Embryonic facial prominence (tissue), 1 donor: Measurements from ENCODE around the gene CTNNBIP1.

ENCODE experiments used
- DNase-seq: peaks from one replicate; pipeline ENCODE4 v3.0.0-alpha.2; 2016; ENCODE audit errors: extremely low spot score

CTNNBIP1 gene

GRCh38 chr1:9904596-9904995, 5.5 kb downstream of the CTNNBIP1 start:
- DNase-seq: no peak

DNA sequence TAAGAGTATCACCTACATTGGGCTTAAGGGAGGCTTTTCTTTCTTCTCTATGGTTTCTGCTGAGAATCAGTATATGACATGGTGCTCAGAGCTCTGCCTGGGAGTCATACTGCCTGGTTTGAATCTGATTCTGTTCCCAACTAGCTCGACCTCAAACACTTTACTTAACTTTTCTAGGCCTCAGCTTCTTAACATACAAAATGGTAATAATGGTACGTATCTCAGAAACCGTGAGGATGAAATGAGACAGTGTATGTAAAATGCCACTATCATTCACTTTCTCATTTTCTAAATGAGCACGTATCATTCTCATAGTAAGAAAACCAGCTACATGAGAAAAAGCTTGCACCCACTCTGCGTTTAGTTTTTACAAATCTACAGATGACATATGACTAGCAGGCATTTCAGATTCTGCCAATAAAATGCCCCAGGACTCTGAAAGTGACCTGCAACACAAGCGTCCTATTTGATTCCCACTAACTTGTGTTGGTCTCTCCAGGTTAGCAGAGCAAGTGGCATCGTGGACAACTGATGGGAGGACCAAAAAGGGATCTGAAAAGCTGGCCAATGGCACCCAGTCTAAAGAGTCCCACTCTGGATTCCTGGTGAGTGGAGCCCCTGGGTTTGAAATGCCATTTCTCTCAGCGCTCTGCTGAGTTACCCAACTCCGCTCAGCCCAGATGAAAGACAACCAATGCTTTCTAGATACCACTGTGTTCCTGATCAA, 6.1 kb downstream of the CTNNBIP1 start:
- DNase-seq: no peak

DNA sequence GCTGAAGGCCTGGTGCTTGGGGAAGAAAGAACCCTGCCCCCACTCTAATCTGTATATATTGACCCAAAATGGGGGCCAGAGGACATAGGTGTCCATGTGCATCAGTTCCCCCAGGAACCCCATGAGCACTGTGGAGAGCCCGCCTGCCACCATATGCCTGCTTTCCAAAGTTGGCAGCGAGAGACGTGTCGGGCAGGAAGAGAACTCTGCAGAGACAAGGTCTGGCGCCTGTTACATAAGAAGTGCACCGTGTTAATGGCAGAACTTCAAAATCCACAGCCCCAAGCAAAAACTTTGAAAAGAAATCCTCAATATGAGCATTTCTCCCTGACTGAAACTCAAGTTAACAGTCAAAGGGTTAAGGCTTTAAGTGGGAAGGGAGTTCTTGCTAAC, 8.0 kb downstream of the CTNNBIP1 start:
- no peak for DNase-seq

GRCh38 chr1:9901148-9902059, 8.7 kb downstream of the CTNNBIP1 start:
- DNase-seq: no peak

GRCh38 chr1:9900142-9901043, 9.7 kb downstream of the CTNNBIP1 start:
- no peak for DNase-seq

DNA sequence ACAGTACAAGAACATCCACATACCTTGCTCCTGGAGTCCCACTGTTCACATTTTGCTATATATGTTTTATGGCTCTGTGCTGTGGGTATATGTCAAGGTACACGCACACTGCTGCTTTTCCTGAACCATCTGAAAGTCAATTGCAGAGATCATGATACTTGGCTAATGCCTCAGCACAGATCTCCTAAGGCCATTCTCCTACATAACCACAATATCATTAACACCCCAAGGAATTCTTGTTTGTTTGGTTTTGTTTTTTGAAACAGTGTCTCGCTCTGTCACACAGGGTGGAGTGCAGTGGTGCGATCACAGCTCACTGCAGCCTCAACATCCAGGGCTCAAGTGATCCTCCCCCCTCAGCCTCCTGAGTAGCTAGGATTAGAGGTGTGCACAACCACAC, 16.0 kb downstream of the CTNNBIP1 start:
- no peak for DNase-seq

- no peak for DNase-seq
Measured at GRCh38 chr1:9892563-9893528, 17.2 kb downstream of the CTNNBIP1 start.

- no peak for DNase-seq
Measured at GRCh38 chr1:9891207-9891606, 18.9 kb downstream of the CTNNBIP1 start.

GRCh38 chr1:9890224-9890731, 19.8 kb downstream of the CTNNBIP1 start:
- peak; percentile 7 for DNase-seq

- no peak for DNase-seq
Measured at GRCh38 chr1:9889411-9889810, 20.7 kb downstream of the CTNNBIP1 start.

GRCh38 chr1:9888886-9889285, 21.2 kb downstream of the CTNNBIP1 start:
- no peak for DNase-seq

DNA sequence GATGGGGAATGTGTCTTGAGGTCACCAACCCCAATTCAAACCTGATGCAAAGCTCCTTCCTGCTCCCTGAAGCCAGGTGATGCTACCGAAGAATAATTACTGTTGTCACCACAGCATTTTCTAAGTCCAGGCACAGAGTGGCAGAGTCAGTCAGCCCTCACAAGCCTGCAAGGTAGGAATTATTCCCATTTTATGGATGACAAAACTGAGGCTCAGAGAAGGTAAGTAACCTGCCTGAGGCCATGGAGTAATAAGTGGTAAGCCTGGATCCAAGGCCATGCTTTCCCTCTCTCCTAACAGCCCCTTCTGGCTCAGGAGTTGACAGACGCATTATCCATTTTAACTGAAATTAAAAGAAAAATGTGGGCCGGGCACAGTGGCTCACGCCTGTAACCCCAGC, 23.0 kb downstream of the CTNNBIP1 start:
- no peak for DNase-seq

DNA sequence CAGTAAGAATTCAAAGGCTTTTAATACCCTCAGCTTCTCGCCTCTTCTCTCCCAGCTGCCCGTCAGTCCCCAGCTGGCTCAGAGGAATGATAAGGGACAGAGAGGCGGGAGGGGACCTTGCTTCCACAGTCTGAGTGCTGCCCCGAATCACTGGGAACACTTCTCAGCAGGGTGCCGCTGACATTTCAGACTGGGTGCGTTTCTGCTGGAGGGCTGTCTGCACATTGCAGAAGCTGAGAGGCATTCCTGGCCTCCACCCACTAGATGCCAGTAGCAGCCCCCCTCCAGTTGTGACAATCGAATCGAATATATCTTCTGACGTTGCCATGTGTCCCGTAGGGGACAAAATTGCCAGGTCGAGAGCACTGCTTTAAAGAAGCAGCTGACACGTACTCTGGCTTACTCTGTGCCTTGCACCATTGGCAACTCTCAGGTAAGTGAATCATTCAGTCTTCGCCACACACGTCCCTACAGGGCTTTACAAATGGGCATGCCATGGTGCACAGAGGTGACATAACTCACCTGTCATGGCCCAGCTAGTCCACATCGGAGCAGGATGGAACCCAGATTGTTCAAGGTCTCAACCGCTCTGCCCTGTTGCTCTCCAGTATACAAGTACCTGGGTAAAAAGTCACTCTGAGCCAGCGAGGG, 23.9 kb downstream of the CTNNBIP1 start:
- no peak for DNase-seq

GRCh38 chr1:9884805-9885204, 25.3 kb downstream of the CTNNBIP1 start:
- no peak for DNase-seq

GRCh38 chr1:9883585-9884449, 26.3 kb downstream of the CTNNBIP1 start:
- DNase-seq: no peak

DNA sequence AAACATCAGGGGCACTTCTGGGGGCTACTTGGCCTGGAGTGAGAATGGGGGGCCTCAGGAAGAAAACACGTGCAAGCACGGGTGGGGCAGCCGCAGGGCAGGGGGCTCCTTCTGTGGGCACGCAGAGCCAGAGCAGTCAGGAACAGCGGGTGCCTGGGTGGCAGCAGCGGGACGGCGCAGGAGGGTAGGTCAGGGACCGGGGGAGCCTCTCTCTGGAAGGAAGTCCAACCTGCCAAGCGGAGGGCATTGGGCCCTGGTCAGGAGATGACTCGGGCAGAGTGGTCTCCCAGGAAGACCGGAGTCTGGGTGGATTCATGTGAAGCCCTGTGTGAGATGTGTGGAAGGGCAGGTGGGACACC, 27.1 kb downstream of the CTNNBIP1 start:
- DNase-seq: no peak

- no peak for DNase-seq
Measured at GRCh38 chr1:9882296-9882944, 27.6 kb downstream of the CTNNBIP1 start.

GRCh38 chr1:9881838-9882249, 28.2 kb downstream of the CTNNBIP1 start:
- no peak for DNase-seq

- DNase-seq: no peak
Measured at GRCh38 chr1:9878404-9878803, 31.7 kb downstream of the CTNNBIP1 start.
